ENCODE measurements around the gene AFF2.

The AFF2 gene

GRCh38 chrX:148537556-148538182, 37.3 kb downstream of the AFF2 start:
- DNase-seq, result no peak

GRCh38 chrX:148538582-148538981, 38.2 kb downstream of the AFF2 start:
- no peak for DNase-seq

DNA sequence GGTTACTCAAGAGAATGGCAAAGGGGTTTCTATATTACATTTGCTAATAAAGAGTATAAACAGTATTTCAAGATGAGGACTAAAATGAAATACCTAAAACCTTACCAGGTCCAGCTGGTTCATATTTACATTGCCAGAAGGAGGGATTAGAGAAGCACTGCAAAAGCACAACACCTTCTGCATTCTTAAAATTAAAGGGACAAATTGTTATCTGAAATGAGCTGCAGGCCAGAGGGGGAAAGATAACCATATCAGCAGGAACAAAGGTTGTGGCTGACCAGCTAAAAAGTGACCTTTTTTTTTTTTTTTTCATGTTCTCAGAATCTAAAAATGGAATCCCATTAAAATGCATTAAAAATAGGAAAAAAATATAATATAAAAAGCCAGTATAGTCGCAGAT, 39.7 kb downstream of the AFF2 start:
- DNase-seq, result no peak

DNA sequence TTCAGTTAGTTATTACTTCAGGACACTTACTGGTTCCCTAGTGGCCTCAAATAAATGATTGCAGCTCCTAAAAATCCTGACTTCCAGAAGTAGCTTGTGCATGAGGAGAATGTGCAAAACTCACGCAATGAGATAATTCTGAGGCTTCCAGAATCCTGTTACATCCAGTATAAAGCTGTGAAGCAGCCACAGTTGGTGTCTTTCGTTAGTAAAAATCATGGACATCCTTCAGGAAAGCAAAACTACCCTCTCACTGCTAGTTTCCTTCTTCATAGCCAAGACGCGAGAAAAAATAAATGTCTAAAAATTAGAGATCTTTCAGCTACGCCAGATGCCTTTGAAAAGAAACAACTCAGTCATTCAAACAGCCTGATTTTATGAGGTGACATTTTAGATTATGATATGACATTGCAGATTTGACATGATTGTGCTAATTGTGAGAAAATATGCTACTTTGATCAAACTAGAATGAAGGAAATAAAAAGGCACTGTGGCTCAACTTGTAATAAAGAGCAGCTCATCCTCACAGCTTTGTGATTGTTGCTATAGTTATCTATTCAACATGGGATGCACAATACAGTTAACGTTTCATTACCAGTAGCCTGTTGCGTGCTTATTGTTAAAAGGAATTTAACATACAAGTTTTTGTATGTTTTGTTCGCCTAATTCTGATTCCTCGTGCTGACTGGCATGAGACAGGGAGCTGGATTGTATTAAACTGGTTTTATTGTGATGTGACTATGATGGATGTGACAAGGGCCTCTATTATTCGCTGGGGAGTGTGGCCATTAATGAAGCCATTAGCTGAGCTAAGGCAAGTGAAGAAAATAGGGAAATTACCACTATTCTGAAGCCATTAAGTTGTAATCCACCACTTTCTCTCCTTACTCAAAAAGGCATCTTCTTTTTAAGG, 40.5 kb downstream of the AFF2 start:
- DNase-seq, result no peak

DNA sequence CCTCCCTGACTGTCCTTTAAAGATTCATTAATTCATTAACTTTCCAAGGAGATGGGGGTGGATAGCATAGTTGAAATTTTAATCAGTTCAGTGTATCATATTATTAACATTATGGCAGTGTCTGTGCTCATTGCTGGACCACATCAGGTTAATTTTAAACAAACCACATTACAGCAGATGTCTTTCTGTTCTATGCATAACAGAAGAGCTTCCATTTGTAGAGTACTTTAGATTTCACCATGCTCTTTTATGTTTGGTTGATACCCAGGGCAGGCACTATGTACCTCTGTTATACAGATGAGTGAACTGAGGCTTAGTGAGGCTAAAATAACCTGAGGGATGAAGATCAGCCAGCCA, 41.1 kb downstream of the AFF2 start:
- DNase-seq, result no peak

- no peak for DNase-seq
Measured at GRCh38 chrX:148542481-148543255, 42.3 kb downstream of the AFF2 start.

- DNase-seq, result no peak
Measured at GRCh38 chrX:148552775-148553174, 52.4 kb downstream of the AFF2 start.

- DNase-seq, result no peak
Measured at GRCh38 chrX:148555101-148555500, 54.7 kb downstream of the AFF2 start.

GRCh38 chrX:148555571-148556243, 55.3 kb downstream of the AFF2 start:
- DNase-seq, result no peak

DNA sequence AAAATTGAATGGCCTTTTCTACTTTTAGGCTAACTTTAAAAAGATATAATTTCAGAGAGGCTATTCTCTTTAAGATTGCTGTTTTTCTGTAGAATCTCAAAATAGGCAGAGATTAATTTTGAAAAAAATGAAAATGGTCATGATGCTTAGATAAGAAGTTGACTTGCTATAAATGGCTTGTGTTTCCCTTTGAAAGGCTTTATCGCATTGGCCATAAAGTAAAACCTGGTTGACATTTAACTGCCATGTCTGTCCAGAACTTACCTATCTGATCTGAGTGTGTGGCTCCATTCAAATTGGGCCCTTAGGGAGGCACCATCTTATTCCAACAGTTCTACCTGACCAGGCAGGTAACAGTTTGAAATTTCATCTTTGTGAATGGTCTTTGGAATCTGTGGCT, 56.1 kb downstream of the AFF2 start:
- DNase-seq, result no peak

GRCh38 chrX:148562846-148563245, 62.4 kb downstream of the AFF2 start:
- DNase-seq, result no peak

- DNase-seq, result no peak
Measured at GRCh38 chrX:148567229-148567628, 66.8 kb downstream of the AFF2 start.

DNA sequence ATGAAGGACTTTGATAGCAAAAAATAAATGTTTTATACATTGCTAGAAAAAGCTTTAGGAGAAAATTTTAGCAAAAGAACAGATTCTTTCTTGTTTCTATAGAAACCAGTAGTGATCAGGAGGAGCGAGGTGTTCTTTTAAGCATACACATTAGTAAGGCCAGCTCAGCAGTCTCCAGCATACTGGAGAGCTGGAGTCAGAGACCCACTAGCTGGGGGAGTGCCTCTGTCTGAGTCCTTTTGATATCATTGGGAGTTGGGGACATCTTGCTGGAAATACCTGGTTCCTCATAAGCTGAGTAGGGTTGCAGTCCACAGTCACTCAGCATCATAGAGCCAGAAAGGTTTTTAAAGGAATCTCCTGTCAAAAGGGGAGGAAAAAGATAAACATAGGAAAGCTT, 67.4 kb downstream of the AFF2 start:
- DNase-seq, result no peak

GRCh38 chrX:148568763-148569162, 68.3 kb downstream of the AFF2 start:
- no peak for DNase-seq

DNA sequence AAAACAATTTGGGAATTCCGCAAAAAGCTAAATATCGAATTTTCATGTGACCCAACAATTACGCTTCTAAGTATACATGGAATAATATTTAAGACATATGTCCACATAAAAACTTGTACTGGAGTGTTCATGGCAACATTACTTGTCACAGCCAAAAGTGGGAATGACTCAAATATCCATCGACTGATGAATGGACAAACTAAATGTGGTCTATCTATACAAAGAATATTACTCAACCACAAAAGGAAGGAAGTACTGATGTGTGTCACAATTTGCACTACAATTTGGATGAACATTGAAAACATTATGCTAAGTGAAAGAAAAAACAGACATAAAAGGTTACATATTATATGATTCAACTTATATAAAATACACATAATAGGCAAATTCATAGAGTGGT, 71.9 kb downstream of the AFF2 start:
- DNase-seq, result no peak

- DNase-seq, result no peak
Measured at GRCh38 chrX:148573119-148573518, 72.7 kb downstream of the AFF2 start.

- DNase-seq, result no peak
Measured at GRCh38 chrX:148574237-148574973, 74.0 kb downstream of the AFF2 start.

DNA sequence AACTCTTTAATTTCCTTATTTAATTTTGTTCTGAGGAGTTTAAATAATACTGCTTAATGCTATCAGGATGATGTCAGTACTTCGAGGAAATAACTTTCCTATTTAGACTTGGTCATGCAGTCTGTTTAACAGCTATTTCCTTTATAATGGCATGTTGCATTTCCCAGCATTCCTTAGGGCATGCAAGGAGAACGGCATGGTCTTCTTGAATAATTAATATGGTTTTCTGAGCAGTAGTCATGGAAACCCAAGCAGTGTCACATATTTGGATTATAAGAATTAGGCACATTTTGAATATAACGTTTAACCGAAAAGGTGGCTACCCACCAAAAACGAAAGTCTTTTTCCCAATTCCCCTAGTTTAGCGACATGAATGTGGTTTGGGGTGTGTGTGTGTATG, 76.0 kb downstream of the AFF2 start:
- DNase-seq, result no peak

DNA sequence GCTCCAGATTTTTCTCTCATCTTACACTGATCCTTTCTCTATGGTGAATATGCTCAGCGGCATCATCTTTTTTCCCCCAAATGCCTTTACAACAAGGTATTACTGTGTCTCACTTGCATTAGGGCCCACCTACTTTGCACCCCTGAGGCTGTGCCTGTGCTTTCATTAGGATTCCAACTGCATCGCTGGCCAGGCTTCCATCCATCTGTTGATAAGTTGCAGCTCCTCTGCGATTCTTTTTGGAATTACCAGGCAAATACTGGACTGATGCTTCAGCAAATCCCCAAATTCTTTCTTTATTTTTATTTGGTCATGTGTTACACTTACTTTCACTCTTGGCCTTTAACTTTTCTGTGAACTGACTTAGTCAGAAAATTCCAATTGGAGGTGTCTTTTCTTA, 77.3 kb downstream of the AFF2 start:
- DNase-seq, result no peak

DNA sequence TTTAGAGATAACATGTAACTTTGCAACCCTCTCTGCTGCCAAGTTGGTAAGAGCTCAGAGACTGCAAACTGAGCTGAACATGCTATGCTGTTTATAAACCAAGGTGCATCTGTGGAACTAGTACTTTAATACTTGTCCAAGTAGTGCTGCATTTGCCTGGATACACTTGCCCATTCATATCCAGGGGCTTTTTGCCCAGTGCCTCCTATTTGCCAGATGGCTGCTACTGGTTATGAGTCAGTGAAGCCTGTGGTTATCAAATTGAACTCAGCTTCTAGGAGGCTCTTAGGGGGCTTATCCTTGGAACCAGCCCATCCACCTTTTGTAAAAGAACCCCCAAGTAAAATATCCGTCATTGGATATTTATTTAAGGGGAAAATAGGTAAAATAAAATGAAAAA, 79.6 kb downstream of the AFF2 start:
- DNase-seq, result no peak

GRCh38 chrX:148582353-148582752, 81.9 kb downstream of the AFF2 start:
- no peak for DNase-seq

DNA sequence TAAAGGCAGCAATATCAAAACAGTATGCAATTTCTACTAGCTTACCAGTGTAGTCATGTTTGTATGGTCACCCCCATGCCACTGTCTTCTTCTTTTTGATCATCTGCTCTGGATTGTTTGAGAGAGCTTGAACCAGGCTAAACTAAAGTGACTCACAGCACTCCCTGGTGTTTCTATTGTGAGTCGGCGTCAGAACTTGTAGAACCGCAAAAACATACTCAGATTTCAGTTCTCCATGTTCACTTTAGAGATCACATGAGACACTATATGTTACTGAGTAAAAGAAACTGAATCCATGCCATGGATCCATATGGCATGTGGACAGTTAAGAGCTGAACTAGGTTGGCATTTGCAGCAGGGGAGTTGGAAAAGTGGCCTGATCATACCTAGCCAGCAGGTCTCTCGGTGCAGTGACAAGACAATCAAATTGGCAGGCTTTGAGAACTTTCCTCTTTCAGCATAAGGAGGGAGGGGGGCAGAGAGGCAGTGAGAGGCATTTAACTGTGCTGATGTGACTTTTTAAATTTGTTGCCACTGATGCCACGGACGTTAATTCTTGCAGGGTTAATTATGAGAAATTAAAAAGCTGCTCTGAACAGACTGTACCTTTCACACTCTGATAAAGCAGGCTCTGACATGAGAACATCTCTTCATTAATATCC, 88.4 kb downstream of the AFF2 start:
- no peak for DNase-seq
